GM23248 (cell line): ENCODE data around the gene MSH4.

Source experiments
- EZH2 ChIP-seq: fragments of 200-600 bp; sonication (generic); IDR thresholded peaks from 2 replicates; pipeline ENCODE4 v1.6.1; 2018; ENCODE audit warnings: antibody characterized with exemption, mild to moderate bottlenecking; ENCODE audit not compliant: insufficient read depth, poor library complexity, severe bottlenecking
- EZH2phosphoT487 ChIP-seq: fragments of 200-600 bp; sonication (generic); IDR thresholded peaks from 2 replicates; pipeline ENCODE4 v1.6.1; 2018; ENCODE audit warnings: antibody characterized with exemption, moderate library complexity, mild to moderate bottlenecking, low read depth; ENCODE audit not compliant: insufficient read depth

DNA sequence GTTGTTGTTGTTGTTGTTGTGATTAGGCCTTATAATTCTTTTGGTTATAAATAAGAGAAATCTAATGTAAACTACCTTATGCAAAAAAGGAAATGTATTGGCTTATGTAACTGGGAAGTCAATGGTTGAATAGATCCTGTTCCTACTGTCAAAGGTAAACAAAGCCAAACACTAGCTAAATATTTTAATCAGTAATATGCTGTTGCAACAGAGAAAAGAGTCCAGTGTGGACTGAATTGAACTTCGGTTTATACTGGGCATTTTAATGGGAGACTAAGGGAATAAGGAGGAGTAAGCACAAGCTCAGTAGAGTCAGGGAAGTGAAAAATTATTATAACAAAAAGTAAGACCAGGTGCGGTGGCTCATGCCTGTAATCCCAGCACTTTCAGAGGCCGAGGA lies 15.4 kb downstream of the MSH4 start:
- TF ChIP-seq EZH2 (no peak), EZH2phosphoT487 (no peak)
